ENCODE results near the gene TBX18.

The TBX18 gene

GRCh38 chr6:84772428-84773132, 8.2 kb upstream of the TBX18 start:
- DNase-seq (ENCODE audit: low spot score): no peak

- DNase-seq (ENCODE audit: low spot score): no peak
These were observed 7.5 kb upstream of the TBX18 start for GRCh38 chr6:84771756-84772356.

- no peak for DNase-seq (ENCODE audit: low spot score)
These were observed 6.8 kb upstream of the TBX18 start for GRCh38 chr6:84771125-84771755.

GRCh38 chr6:84770521-84770920, 6.1 kb upstream of the TBX18 start:
- DNase-seq (ENCODE audit: low spot score): no peak

- DNase-seq (ENCODE audit: low spot score): no peak
These were observed 4.9 kb upstream of the TBX18 start for GRCh38 chr6:84769306-84769705.

GRCh38 chr6:84768442-84769174, 4.2 kb upstream of the TBX18 start:
- DNase-seq (ENCODE audit: low spot score): no peak

GRCh38 chr6:84767526-84768201, 3.3 kb upstream of the TBX18 start:
- DNase-seq (ENCODE audit: low spot score): no peak

GRCh38 chr6:84766799-84767525, 2.6 kb upstream of the TBX18 start:
- DNase-seq (ENCODE audit: low spot score): no peak

- no peak for DNase-seq (ENCODE audit: low spot score)
These were observed 1.9 kb upstream of the TBX18 start for GRCh38 chr6:84766118-84766798.

- DNase-seq (ENCODE audit: low spot score): no peak
These were observed 489 bp downstream of the TBX18 start for GRCh38 chr6:84763886-84764331.

GRCh38 chr6:84763003-84763885, 1.2 kb downstream of the TBX18 start:
- DNase-seq (ENCODE audit: low spot score): no peak

- no peak for DNase-seq (ENCODE audit: low spot score)
These were observed 2.0 kb downstream of the TBX18 start for GRCh38 chr6:84762220-84763002.

- DNase-seq (ENCODE audit: low spot score): no peak
These were observed 5.9 kb downstream of the TBX18 start for GRCh38 chr6:84758486-84758885.

- no peak for DNase-seq (ENCODE audit: low spot score)
These were observed 7.5 kb downstream of the TBX18 start for GRCh38 chr6:84756877-84757276.

- no peak for DNase-seq (ENCODE audit: low spot score)
These were observed 7.9 kb downstream of the TBX18 start for GRCh38 chr6:84756466-84756865.

- DNase-seq (ENCODE audit: low spot score): no peak
These were observed 11.2 kb downstream of the TBX18 start for GRCh38 chr6:84753173-84753572.

GRCh38 chr6:84752118-84752850, 12.1 kb downstream of the TBX18 start:
- DNase-seq (ENCODE audit: low spot score): no peak

GRCh38 chr6:84749181-84749580, 15.2 kb downstream of the TBX18 start:
- no peak for DNase-seq (ENCODE audit: low spot score)
